ENCODE data around the gene PRKCA. TPM values are rescaled to one million over a fixed set of nuclear protein-coding genes. Genes with fewer than 3 reads are reported as not detected.

The PRKCA gene
- total RNA-seq, 1 experiment from 2014 or later, result 22.6 TPM

DNA sequence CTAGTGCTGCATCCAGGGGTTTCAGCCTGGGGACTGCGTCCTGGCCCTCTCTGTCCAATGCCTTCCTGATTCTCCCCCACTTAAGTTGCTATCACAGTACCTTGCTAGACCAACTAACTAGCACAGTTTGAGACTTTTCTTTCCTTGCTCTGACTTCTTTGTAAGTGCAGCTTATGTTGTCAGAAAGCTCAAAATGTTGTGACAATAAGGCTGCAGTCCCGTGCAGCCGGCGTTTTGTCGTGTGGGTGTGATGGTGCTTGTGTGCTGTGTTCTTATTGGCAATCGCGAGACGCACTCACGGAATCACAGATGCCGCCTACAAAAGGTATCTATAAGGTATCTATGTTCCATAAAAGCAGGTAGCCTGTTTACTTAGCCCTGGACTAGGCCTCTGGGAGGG lies 132.8 kb downstream of the PRKCA start:
- intact Hi-C loops (cut with micrococcal nuclease), result no loop called here
- CTCF ChIA-PET, result no interaction called here
- H3K9me3 ChIP-seq (ENCODE audit: low read length), result no peaks in the 10 kb centered on the region
- TF ChIP-seq EZH2 (IDR thresholded peaks at IDR 0.05; ENCODE audit: low read length, unreplicated experiment) (no peak), EZH2phosphoT487 (IDR thresholded peaks at IDR 0.05; ENCODE audit: borderline replicate concordance, low read length) (no peak)
- TF ChIP-seq, protein P1, sequence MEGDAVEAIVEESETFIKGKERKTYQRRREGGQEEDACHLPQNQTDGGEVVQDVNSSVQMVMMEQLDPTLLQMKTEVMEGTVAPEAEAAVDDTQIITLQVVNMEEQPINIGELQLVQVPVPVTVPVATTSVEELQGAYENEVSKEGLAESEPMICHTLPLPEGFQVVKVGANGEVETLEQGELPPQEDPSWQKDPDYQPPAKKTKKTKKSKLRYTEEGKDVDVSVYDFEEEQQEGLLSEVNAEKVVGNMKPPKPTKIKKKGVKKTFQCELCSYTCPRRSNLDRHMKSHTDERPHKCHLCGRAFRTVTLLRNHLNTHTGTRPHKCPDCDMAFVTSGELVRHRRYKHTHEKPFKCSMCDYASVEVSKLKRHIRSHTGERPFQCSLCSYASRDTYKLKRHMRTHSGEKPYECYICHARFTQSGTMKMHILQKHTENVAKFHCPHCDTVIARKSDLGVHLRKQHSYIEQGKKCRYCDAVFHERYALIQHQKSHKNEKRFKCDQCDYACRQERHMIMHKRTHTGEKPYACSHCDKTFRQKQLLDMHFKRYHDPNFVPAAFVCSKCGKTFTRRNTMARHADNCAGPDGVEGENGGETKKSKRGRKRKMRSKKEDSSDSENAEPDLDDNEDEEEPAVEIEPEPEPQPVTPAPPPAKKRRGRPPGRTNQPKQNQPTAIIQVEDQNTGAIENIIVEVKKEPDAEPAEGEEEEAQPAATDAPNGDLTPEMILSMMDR (conservative IDR thresholded peaks at IDR 0.05; ENCODE audit: low read depth, low read length), result no peak
- no peak overlapping the region for H3K27ac ChIP-seq (ENCODE audit: low read length)
- no peak overlapping the region for H3K4me2 ChIP-seq (ENCODE audit: low read length)
- 0 out of 2 replicates have a peak, but pooled peaks cover 6% of the 10 kb centered on the region for H4K20me1 ChIP-seq (ENCODE audit: low read length)
- no peak overlapping the region for H3K9ac ChIP-seq (ENCODE audit: low read length)
- POLR2A ChIA-PET (ENCODE audit: unreplicated experiment), result no interaction called here
- H3F3A ChIP-seq (ENCODE audit: low read length, unreplicated experiment), result no peaks in the 10 kb centered on the region
- no TSS peak for BruUV-seq (replicated peaks)
- ATAC-seq, result no peak
- no peak for DNase-seq
- H3K79me2 ChIP-seq (ENCODE audit: low read length), result peaks cover 72% of the 10 kb centered on the region
- H2AFZ ChIP-seq (ENCODE audit: low read length), result no peak overlapping the region
- no peaks in the 10 kb centered on the region for H3K27me3 ChIP-seq (ENCODE audit: low read length)
- no peaks in the 10 kb centered on the region for H3K9me2 ChIP-seq (replicated peaks; ENCODE audit: low read length)
- peaks cover 27% of the 10 kb centered on the region for H3K4me1 ChIP-seq (ENCODE audit: insufficient read depth, low read length)
- no peak overlapping the region for H3K4me3 ChIP-seq (ENCODE audit: low read length)
- no peaks in the 10 kb centered on the region for H3K36me3 ChIP-seq (ENCODE audit: low read depth, low read length)

DNA sequence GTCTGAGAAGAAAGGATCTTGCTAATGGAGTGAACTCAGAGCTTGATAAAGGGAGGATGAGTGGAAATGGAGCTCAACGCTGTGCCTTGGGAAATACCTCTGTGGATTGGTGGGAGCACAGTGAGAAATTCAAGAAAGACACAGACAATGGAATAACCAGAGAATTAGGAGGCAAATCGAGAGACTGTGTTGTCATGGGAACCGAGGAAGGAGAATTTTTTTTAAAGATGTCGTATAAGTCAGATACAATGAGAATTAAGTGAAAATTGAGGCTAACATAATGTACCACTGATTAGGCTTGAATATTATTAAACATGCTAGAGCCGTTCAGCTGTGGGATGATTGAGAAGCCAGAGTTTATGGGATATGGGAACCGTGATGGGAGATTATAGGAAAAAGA lies 134.2 kb downstream of the PRKCA start:
- H3F3A ChIP-seq (ENCODE audit: low read length, unreplicated experiment), result no peaks in the 10 kb centered on the region
- TF ChIP-seq, protein P1 (conservative IDR thresholded peaks at IDR 0.05; ENCODE audit: low read depth, low read length), result no peak
- TF ChIP-seq EZH2 (IDR thresholded peaks at IDR 0.05; ENCODE audit: low read length, unreplicated experiment) (no peak), EZH2phosphoT487 (IDR thresholded peaks at IDR 0.05; ENCODE audit: borderline replicate concordance, low read length) (no peak)
- ChIA-PET POLR2A (ENCODE audit: unreplicated experiment) (no interaction called here), CTCF (no interaction called here)
- no peak overlapping the region for H3K27ac ChIP-seq (ENCODE audit: low read length)
- H3K9me2 ChIP-seq (replicated peaks; ENCODE audit: low read length), result no peaks in the 10 kb centered on the region
- H3K4me1 ChIP-seq (ENCODE audit: insufficient read depth, low read length), result peaks cover 17% of the 10 kb centered on the region
- H3K4me2 ChIP-seq (ENCODE audit: low read length), result no peak overlapping the region
- intact Hi-C loops (cut with micrococcal nuclease), result no loop called here
- no peak overlapping the region for H3K4me3 ChIP-seq (ENCODE audit: low read length)
- peaks cover 65% of the 10 kb centered on the region for H3K79me2 ChIP-seq (ENCODE audit: low read length)
- no TSS peak for BruUV-seq (replicated peaks)
- no peak overlapping the region for H2AFZ ChIP-seq (ENCODE audit: low read length)
- 0 out of 2 replicates have a peak, but pooled peaks cover 6% of the 10 kb centered on the region for H4K20me1 ChIP-seq (ENCODE audit: low read length)
- H3K9ac ChIP-seq (ENCODE audit: low read length), result no peak overlapping the region
- no peak for DNase-seq
- H3K36me3 ChIP-seq (ENCODE audit: low read depth, low read length), result no peaks in the 10 kb centered on the region
- H3K27me3 ChIP-seq (ENCODE audit: low read length), result no peaks in the 10 kb centered on the region
- no peaks in the 10 kb centered on the region for H3K9me3 ChIP-seq (ENCODE audit: low read length)
- no peak for ATAC-seq

DNA sequence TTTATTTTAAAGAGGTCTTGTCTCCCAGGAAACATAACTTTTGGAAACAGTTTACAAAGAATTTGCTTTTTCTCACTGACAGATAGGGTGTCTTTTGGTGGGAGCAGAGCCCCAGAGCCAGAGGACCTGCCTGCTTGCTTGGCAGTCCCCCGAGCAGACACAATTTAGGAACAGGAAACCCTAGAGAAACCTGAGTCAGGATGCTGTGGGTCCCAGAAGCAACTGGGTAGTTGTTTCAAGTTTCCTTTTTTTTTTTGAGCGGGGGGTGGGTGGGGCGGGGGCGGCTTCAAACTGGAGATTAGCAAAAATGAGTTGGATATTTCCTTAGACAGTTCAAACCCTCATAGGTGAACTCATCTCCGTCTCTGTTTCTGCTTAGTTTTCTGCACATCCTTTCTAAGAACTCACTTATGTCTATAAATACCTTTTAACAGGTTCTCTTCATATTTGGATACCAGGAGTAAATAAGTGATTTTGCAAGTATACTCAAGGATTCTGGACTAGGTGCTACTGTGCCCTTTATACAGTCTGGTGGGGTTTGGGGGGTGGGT lies 135.1 kb downstream of the PRKCA start:
- Histone ChIP-seq H3K4me1 (ENCODE audit: insufficient read depth, low read length) (peaks cover 8% of the 10 kb centered on the region), H3K27me3 (ENCODE audit: low read length) (no peaks in the 10 kb centered on the region)
- CTCF ChIA-PET, result no interaction called here

More for the DNA sequence above, 135.1 kb downstream of the PRKCA start:
- Histone ChIP-seq H3K9me2 (replicated peaks; ENCODE audit: low read length) (no peaks in the 10 kb centered on the region), H3K36me3 (ENCODE audit: low read depth, low read length) (no peaks in the 10 kb centered on the region), H4K20me1 (ENCODE audit: low read length) (0 out of 2 replicates have a peak, but pooled peaks cover 2% of the 10 kb centered on the region), H3K9ac (ENCODE audit: low read length) (no peak overlapping the region), H3K27ac (ENCODE audit: low read length) (no peak overlapping the region), H2AFZ (ENCODE audit: low read length) (no peak overlapping the region), H3F3A (ENCODE audit: low read length, unreplicated experiment) (no peaks in the 10 kb centered on the region), H3K9me3 (ENCODE audit: low read length) (no peaks in the 10 kb centered on the region), H3K79me2 (ENCODE audit: low read length) (peaks cover 59% of the 10 kb centered on the region), H3K4me2 (ENCODE audit: low read length) (no peak overlapping the region), H3K4me3 (ENCODE audit: low read length) (no peak overlapping the region)
- POLR2A ChIA-PET (ENCODE audit: unreplicated experiment), result interaction anchor here (0.6 kb wide), 1 partner anchor 133 kb away, joined by 9 read pairs; no protein-coding TSS in a partner anchor
- TF ChIP-seq, protein P1 (conservative IDR thresholded peaks at IDR 0.05; ENCODE audit: low read depth, low read length), result no peak
- TF ChIP-seq EZH2 (IDR thresholded peaks at IDR 0.05; ENCODE audit: low read length, unreplicated experiment), result no peak
- no peak for TF ChIP-seq EZH2phosphoT487 (IDR thresholded peaks at IDR 0.05; ENCODE audit: borderline replicate concordance, low read length)
- ATAC-seq (no peak), DNase-seq (no peak)
- intact Hi-C loops (cut with micrococcal nuclease), result no loop called here
- BruUV-seq (replicated peaks), result no TSS peak
